SW 1271 (cell line): ENCODE measurements around the gene RGS3.

Experiments used
- DNase-seq, 2 experiments: peaks; one replicate each; lab custom pipeline; 2025; lab: John Stamatoyannopoulos, UW

The RGS3 gene

DNA sequence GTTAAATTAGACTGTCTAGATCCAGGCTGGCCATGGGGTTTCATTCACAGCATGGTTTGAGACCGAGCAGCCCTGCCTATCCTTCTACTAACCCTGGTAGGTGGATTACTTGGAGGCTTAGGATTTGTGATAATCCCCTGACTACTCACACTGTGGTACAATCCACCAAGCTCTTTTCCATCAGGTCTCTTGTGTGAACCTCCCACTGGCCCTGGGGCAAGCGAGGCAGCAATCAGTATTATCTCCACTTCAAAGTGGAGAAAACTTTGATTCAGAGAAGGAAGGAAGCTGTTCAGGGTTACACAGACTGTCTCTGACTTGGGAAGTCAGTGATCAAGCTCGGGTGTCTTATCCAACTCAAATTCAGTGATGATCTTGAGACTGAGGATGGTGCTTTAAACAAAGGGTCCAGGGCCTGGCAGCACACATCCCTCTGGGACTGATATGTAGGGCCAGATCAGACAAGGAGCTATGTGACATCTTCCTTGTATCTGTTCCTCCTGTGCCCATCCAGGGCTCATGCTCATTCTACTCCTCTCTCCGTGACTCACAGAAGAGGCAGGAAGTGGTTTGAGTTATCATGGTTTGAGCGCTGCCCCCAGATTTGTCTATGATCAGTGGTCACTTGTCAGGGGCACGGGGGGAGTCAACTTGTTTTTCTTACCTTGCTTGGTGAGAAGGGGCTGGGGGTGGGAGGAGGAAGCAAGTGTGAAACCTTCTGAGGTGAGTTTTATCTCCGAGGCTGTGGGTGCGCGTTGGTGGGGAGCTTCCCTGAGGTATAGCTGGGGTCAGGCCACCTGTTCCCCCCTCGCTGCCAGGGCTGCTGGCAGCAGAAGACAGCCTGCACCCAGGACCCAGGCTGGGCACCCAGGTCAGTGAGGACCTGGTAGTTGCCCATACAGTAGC, 48.6 kb downstream of the RGS3 start:
- DNase-seq = no peak

DNA sequence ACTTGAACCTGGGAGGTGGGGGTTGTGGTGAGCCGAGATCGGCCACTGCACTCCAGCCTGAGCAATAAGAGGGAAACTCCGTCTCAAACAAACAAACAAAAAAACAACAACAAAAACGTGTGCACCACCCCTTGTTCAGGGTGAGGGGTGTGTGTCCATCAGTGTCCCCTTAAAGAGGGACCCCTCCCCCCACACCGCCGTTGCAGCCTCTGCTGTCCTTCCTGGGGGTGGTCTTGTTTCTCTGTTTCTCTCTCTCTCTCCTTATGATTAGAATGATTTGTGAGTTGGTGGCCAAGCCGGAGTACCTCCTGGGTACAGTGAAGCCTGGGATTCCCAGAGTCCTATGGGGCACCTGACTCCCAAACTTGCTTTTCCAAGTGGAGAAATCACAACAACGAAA, 49.6 kb downstream of the RGS3 start:
- no peak for DNase-seq

DNA sequence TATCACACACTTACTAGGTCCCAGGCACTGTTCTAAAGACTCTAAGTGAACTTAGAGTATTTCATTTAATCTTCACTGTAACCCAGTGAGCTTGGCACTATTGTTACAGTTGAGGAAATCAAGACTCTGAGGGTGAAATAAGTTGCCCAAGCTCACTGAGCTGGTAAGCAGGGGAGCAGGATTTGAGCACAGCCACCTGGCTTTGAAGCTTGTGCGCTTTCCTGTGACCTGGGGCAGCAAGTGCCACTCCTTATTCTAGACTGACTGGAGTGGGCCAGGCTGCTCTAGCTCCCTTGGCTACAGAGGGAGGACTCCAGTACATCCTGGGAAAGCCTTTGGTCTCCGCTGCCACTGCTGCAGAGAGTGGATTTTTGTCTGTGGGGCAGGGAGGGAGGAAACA, 50.0 kb downstream of the RGS3 start:
- DNase-seq = no peak

DNA sequence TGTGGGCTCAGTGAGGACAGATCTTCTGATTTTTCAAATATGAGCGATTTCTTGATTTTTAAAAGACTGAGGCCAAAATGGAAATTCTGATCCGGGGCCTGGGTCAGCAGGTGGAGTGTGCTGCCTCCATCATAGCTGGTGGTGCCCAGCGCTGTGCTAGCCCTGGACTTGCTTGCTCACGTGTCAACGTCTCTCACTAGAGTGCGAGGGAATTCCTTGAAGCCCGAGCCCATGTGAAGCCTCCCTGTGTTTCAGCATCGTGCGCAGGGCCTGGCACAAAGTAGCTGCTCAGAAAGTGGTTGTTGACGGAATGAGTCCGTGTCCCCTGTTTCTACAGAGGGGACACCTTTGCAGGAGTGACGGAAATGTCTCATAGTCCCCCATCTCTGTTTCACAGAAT, 50.5 kb downstream of the RGS3 start:
- DNase-seq = no peak

DNA sequence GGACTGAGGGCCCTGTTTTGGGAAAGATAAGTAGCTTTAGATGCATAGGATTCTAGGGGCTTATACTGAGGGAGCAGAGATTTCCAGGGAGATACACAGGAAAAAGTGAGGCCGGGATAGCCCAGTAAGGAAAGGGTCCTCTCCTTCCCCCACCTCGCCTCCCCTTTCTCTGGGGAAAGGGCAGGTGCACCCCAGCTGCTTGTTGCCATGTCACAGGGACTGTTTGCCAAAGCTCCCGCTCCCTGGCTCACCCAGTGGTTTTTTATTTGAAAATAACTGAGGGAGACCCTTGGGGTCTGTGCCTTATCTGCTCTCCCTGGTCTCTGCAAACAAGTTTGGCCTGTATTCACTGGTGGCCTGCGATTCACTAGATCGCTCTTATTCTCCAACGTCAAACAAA, 51.2 kb downstream of the RGS3 start:
- DNase-seq = no peak

DNA sequence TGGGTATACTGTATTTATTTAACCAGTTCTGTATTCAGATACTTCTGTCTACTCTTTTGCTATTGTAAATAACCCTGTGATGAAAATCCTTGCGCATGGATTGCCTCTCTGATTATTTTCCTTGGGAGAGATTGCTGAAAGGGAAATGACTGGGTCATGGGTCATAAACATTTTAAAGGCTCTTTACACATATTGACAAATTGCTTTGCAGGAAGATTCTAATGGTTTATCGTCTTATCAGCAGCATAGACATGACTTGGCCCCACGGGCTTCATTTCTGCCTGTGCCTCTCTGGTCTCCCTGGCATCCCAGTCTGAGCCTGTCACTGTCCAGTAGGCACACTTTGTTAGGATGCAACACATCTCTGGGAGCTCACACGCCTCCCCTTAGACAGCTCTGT, 52.3 kb downstream of the RGS3 start:
- no peak for DNase-seq

DNA sequence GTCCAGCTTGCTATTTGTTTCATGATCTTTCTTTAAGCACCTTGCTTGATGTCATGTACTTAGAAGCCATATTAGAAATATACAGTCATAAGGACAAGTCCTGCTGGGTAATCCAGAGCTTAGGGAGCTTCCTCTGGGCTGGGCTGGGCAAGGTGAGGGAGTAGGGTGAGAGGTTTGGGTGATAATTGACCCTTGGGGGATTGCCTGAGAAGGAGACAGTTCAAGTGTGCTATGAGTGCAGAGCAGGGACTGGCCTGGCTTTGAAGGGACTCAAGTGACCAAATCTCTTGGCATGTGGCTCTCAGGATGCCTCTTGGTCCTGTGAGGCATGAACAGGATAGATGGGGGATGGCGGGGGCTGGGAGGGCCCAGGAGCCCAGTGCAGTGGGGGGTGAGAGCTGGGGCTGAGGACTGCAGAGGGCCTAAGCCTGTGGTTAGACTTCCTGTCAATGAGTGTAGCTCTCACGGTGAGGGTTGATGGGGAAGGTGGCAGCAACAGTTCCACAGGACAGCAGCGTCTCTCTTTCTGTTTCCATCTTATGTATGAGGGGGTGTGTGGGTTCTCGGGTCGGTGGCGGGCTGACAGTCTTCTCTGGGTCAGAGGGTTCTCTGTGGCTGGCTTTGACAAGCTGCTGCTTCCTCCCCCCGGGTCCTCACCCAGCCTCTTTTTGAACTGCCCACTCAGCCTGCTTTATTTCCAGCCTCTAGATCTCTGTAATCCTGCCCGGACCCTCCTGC, 53.5 kb downstream of the RGS3 start:
- DNase-seq = no peak

DNA sequence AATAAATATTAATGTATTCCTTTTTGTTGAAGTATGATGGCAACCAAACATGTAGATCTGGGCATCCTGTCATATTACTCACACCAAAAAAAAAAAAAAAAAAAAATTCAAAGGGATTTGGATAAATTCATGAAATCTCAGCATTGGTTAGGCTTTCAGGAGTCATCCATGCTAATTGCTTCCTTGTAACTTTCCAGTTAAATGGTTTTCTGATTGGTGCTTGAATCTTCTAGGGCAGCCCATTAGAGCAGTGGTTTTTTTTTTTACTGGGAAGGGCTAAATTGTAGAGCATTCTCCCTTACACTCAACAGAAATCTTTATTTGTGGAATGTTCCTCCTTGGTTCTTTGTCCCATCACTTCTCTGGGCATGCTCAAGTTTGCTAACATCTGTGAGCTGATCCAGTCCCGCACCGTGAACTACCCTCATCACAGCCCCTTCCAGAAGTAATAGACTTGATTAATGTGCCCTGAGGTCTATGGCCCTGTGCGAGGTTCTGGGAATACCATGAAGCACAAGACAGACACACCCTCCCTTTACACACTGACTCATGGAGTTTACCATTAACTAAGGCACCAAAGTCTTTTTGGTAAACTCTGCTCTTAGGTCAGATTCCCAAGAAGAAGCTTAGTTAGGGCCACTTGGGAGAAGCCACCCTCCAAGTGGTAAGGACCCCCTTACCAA, 56.0 kb downstream of the RGS3 start:
- DNase-seq = no peak

DNA sequence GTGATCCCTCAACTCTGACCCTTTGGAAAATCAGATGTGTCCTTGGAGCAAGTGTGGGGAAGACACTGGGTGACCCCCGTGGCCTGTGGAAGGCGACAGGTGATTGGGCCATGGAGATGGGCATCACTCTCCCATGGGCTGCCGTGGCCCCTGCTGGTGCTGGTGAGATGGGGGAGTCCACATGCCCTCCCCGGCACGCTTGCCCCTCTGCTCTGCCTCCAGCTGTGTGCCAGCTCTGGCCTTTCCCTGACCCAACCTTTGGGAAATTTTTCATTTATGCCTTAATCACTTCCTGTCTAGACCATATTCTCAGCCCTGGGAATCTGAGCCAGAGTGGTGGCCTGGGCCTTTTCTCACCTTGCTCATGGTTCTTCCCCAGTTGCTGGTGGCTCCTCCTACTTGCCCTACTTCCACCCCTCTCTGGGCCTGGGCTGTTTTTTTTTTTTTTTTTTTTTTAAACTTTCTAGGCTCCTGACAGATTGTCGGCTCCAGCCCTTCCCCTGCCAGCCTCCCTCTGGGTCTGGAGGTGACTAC, 56.6 kb downstream of the RGS3 start:
- no peak for DNase-seq

DNA sequence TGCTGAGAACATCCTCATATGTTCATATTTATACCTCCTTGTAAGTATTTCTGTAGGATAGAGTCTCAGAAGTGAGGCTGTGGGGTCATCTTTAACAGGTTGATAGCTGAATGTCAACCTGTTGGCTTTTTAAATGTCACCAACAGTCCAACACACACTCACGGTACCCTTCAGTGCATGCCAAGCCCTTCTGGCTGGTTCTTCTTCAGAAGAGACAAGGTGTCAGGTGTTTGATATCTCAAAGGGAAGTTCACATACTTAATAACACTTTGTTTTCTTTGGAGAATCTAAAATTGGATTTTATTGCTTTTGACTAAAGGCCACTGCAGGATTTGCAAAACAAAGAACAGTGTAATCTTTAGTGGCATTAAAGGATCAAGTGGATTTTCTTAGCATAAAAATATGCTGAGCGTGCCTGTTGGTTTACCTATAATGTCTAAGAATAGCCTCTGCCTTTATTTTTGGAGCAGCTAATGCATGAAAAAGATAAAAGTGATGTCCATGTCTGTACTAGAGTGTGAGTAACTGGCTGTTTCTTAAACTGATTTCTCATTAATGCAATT, 58.2 kb downstream of the RGS3 start:
- no peak for DNase-seq

DNA sequence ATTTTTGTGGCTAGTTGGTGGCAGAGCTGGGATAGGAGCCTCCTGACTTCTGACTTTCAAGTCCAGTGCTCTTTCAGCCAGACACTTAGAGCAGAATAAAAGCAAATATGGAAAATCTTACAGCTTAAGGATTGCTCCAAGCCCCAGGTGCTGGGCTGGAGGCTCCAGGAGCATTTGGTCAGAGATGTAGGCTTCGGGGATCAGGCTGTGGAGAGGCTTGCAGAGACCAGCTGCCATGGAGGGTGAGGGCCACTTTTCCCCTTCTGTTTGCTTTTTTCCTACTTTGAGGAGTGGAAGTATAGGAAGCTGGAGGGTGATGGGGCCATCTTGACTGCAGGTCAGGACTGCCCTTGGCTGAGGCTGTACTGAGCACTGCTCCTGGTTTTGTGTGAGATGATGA, 58.9 kb downstream of the RGS3 start:
- no peak for DNase-seq

DNA sequence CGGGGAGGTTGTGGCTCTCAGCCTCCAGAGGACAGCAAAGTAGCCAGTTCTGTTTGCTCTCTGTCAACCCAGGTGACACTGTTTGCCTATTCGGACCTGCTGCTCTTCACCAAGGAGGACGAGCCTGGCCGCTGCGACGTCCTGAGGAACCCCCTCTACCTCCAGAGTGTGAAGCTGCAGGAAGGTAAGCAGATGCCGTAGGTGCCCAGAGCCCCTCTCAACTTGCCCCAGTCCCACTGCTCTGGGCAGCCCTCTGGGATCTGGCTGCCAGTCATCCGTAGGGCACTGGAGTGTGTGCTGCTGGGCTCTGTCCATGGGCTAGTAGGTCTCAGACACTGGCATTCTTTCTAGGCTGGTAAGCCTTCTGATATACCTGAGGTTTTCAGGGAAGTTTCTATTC, 59.3 kb downstream of the RGS3 start:
- no peak for DNase-seq

DNA sequence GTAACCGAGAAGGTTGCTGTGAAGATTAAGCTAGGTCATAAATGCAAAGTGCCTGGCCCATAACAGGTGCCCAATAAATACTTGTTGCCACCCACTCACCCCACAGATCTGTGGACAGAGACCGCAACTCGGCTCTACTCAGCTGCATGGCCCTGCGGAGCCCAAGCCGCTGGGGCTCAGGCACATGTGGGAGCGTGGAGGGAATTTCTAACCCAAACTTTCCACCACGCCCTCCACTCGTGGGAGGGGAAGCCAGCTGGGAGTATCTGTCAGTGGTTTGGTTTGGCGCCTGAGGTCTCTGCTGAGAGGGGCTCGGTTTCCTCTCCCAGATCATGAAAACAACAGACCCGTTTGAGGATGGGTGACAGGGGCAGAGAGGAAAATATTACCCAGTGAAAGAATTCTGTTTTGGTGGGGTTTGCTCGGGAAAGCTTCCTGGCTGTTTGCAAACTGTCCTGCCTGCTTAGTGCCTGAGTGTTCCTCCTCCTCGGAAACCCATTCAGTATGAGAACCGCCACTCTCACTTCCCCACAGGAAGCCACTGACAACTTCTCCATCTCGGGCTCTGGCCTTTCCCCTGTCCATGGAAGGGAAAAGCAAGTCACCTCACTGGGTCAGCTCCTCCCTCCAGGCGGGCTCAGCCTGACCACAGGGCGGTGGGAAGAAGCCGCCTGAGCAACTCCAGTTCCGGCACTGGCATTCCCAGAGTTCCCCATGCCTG, 60.1 kb downstream of the RGS3 start:
- DNase-seq = no peak

DNA sequence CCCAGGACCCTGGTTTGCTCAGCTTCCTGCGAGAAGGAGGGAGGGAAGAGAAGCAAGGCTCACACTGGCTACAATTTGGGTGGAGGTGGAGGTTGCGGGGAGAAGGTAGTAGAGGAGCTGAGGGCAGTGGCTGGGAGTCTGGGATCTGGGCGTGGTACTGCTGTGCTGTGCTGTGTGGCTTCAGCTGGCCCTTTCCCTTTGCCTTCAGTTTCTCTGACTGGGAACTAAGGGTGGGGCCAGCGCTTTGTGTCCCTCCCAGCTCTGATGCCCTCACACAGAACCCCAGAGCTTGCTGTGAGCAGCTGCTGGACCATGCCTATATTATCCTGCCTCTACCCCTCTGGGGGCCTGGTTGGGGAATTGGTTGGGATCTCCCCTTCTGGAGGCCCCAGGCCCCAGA, 60.9 kb downstream of the RGS3 start:
- DNase-seq = no peak

DNA sequence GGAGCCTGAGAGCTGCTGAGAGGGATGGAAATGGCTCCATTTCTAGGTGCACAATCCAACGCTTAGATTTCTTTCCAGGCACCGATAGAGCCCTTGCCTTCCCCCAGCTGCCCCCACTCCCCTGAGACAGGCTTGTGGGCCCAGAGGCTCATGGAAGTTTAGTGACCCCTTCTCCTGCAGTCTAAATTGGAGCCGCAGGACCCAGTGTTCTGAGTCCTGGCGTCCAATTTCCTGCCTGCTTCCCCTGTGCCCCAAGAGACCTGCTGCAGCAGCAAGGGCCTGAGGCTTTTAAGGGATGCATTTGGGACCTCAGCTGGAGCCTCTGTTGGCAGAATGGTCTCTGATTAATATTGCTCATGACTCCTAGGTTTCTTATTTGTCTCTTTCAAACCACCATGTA, 61.7 kb downstream of the RGS3 start:
- DNase-seq = no peak

DNA sequence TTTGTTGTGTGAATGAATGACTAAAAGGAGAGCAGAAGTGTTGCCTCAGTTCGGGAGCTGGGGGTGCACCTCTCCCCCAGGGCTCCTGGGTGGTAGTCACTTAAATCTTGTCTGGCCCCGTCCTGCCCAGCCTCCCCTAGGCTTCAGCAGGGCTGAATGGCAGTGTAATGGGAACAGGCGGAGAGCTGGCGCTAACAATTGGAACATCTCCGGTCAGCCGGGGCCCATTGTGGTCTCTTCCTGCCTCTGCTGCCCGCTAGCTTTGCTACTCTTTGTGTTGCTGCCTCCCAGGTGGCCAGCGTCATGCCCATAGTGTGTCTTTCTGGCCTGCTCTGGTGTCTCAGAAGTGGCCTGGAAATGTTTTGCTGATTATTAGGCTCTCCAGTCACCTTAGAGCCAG, 62.3 kb downstream of the RGS3 start:
- DNase-seq = no peak

DNA sequence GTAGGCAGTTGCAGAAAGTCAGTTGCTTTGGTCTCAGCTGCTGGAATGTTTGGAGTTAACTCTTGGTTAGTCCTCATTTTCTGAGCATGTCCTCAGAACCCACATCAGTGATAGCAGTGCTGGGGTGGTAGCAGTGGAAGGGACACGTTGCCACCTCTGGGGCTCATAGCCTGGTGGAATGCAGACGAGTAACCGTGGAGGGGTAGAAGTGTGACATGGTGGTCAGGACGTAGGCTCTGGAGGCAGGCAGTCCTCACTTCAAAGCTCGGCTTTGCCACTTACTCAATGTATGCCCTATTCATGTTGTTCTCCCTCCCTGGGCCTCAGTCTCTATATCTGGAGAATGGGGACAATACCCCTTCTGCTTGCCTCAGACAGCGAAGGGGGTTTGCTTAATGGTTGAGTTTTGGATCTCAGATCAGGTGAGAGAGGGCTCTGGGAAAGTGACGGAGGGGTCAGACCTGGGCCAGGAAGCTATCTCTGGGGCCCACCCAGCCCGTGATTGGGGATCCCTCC, 62.8 kb downstream of the RGS3 start:
- no peak for DNase-seq

DNA sequence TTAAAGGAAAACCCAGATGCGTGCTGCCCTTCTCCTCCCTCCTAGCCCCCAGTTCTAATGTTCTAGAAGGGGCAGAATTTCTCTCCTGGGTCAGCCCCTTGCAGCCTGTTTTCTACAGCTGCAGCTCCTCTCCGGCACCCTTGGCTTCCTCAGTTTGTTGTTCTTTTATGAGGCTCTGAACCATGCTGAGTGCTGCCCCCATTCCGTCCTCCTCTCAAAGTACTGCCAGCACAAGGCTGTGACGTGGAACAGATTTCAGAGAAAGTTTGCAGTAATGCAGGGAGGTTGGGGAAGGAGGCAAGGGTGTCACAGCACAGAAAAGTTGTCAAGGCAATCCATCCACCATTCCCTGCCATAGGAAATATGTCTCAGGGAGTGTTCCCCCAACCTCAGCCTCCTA, 63.3 kb downstream of the RGS3 start:
- DNase-seq = no peak

DNA sequence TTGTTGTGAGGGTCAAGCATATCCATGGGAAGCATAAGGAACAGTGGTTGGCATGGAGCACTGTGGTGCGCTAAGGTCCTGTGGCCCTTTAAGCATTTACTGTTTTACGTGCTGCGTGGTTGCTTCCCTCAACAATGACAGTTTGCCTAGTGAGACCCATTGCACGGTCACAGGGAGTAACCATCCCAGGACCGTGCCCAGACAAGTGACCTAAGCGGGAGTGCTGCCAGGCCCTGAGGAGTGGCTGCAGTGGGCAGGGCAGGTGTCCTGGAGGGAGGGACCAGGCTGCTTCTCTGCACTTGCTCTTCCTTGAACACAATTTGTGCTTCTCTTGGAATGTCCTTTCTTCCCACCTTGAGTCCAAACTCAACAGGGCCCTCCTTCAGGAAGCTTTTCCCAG, 64.6 kb downstream of the RGS3 start:
- no peak for DNase-seq

DNA sequence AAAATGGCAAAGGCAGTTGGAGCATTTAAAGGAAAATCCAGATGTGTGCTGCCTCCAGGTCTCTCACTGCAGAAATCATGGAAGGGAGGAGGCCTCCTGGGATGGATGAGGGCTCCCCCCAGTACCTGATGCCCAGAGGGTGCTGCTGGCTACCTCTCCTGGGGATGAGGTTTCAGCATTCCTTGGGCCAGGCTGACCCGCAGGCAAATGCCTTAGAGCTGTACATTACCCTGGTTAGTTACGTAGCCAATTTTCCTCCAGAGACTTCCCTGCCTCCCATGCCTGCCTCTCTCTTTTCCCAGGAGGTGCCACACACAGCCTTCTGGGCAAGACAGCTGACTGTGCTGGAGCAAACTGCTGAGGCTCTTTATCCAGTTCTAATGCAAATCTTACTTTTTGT, 65.3 kb downstream of the RGS3 start:
- no peak for DNase-seq

DNA sequence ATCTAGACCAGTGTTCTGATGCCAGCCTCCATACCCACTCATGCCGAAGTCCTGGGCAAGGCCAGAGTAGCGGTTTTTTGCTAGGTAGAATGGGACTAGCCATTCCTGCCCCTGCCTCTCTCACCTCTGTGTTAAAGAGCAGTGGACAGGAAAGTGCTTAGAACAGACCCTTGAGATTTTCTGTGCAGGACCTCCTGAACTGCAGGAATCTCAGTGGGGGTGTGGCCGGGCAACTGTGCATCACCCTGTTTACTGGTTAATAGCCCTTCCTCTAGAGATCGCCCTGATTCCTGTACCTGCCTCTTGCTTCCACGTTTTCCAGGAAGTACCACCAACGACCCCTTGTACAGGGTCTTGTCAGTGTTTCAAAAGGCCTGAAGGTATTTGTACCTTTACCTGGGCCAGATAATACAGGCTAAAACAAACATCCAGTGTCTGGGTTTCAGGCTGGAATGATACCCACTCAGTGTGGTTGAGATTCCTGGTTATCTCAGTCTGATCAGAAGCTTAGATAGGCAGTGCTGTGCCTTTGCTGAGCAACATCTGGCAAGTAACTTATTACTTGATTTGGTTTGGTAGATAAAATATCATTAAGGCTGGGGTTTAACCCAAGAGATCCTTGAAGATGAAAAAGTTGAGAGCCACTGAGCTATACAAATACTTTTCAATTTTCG, 65.9 kb downstream of the RGS3 start:
- DNase-seq = no peak
